PC-3 (cell line): Measurements from ENCODE around the gene GDI2.

Experiments used
- CTCF ChIP-seq: fragments of 300-600 bp; sonication (generic); conservative IDR thresholded peaks from 2 replicates; pipeline ENCODE4 v1.5.1; 2017; ENCODE audit warnings: antibody characterized with exemption, low read depth, mild to moderate bottlenecking, low read length
- EZH2 ChIP-seq: fragments of 300-600 bp; sonication (generic); IDR thresholded peaks from one replicate; pipeline ENCODE4 v1.6.1; 2017; ENCODE audit warnings: antibody characterized with exemption, mild to moderate bottlenecking, low read length; ENCODE audit not compliant: unreplicated experiment
- EZH2phosphoT487 ChIP-seq: fragments of 300-600 bp; sonication (generic); IDR thresholded peaks from 2 replicates; pipeline ENCODE4 v1.6.1; 2018; ENCODE audit warnings: mild to moderate bottlenecking, antibody characterized with exemption, low read length, borderline replicate concordance

GRCh38 chr10:5758927-5759326 is 54.3 kb downstream of the GDI2 start:
- no peak for TF ChIP-seq CTCF
- no peak for TF ChIP-seq EZH2phosphoT487
- TF ChIP-seq EZH2 = no peak
